ENCODE data around the gene ALKBH4.

DNA sequence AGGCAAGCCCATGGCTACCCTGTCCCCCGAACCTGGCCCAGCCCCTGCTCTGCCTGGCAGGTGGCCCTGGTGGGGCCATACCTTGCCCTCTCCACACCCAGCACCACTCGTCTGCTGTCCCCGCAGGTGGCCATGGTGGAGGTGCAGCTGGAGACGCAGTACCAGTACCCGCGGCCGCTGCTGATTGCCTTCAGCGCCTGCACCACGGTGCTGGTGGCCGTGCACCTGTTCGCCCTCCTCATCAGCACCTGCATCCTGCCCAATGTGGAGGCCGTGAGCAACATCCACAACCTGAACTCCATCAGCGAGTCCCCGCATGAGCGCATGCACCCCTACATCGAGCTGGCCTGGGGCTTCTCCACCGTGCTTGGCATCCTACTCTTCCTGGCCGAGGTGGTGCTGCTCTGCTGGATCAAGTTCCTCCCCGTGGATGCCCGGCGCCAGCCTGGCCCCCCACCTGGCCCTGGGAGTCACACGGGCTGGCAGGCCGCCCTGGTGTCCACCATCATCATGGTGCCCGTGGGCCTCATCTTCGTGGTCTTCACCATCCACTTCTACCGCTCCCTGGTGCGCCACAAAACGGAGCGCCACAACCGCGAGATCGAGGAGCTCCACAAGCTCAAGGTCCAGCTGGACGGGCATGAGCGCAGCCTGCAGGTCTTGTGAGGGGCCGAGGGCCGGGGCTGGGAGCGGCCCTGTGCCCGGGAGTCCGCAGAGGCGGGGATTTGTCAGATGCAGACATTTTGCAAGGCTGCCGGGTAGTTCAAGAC lies 18.1 kb downstream of the ALKBH4 start:
- TF ChIP-seq, protein P1, sequence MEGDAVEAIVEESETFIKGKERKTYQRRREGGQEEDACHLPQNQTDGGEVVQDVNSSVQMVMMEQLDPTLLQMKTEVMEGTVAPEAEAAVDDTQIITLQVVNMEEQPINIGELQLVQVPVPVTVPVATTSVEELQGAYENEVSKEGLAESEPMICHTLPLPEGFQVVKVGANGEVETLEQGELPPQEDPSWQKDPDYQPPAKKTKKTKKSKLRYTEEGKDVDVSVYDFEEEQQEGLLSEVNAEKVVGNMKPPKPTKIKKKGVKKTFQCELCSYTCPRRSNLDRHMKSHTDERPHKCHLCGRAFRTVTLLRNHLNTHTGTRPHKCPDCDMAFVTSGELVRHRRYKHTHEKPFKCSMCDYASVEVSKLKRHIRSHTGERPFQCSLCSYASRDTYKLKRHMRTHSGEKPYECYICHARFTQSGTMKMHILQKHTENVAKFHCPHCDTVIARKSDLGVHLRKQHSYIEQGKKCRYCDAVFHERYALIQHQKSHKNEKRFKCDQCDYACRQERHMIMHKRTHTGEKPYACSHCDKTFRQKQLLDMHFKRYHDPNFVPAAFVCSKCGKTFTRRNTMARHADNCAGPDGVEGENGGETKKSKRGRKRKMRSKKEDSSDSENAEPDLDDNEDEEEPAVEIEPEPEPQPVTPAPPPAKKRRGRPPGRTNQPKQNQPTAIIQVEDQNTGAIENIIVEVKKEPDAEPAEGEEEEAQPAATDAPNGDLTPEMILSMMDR (IDR thresholded peaks at IDR 0.05; ENCODE audit: low read depth, low read length): no peak
- TF ChIP-seq POLR2A (IDR thresholded peaks at IDR 0.05; ENCODE audit: extremely low read depth, insufficient read length) (no peak), MYC (IDR thresholded peaks at IDR 0.05; ENCODE audit: low read depth, low read length) (no peak)
- TF ChIP-seq, protein P2, sequence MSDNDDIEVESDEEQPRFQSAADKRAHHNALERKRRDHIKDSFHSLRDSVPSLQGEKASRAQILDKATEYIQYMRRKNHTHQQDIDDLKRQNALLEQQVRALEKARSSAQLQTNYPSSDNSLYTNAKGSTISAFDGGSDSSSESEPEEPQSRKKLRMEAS (IDR thresholded peaks at IDR 0.05; ENCODE audit: low read depth, low read length): no peak
